ENCODE measurements around the gene TOMT. TPM values are rescaled to one million over a fixed set of nuclear protein-coding genes. Genes with fewer than 3 reads are reported as not detected.

Gene TOMT
- total and polyA plus RNA-seq, 2 of the 13 experiments (the other 11 are each of a cell fraction or from before 2014, with no cell fraction given), result not detected

DNA sequence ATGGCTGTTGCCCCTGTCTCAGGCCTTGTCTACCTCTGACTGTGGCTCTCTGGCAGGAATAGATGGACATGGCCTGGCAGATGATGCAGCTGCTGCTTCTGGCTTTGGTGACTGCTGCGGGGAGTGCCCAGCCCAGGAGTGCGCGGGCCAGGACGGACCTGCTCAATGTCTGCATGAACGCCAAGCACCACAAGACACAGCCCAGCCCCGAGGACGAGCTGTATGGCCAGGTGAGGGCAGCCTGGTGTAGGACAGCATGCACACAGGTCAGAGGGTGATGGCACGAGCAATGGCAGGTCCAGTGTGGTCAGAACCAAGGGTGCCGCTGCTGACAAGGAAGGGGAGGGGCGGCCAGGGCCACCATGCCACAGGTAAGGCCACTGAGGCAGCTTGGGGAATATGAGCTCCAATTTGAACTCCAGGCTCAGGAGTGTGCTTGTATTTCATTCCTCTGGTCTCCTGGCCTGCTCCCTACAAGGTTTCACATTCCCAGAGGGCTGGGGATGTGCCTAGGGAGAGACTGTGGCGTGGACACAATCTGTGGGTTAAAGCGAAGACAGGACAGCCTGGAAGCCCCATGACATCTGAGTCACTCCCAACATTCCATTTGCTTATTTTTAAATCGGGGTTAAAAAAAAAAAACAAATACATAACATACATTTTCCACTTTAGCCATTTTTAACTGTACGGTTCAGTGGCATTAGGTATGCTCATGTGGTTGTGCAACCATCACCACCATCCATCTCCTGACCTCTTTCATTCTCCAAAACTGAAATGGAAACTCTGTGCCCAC lies 30.4 kb downstream of the TOMT start:
- CTCF ChIA-PET (ENCODE audit: low intra/inter-chr PET ratio, low total read pairs), result no interaction called here
- 54% methylated on average over 6 of the region's 14 CpGs for WGBS (ENCODE audit: low lambda C conversion rate)

More for the DNA sequence above, 30.4 kb downstream of the TOMT start:
- in situ Hi-C loops (cut with HindIII; ENCODE audit: extremely low pct_ligation_motif_present, low pct_unique_long_range_greater_than_20kb), result no loop called here
- no peaks in the 10 kb centered on the region for H3K36me3 ChIP-seq (replicated peaks in 1 of 2; ENCODE audit: control insufficient read depth in 1 of 2, insufficient read depth in 2 of 2, low read length in 2 of 2)
- no peaks in the 10 kb centered on the region for H4K20me1 ChIP-seq (ENCODE audit: insufficient read depth, low read length)
- H3K9ac ChIP-seq (ENCODE audit: insufficient read depth, low read depth, low read length), result no peak overlapping the region
- no peak overlapping the region; the same call in 1 of the 2 replicates for H3K4me2 ChIP-seq (ENCODE audit: low read depth, low read length)
- FAIRE-seq (no peak), ATAC-seq (peak; percentile 67), DNase-seq (ENCODE audit: low spot score) (no peak)
- no peaks in the 10 kb centered on the region for H3K79me2 ChIP-seq (ENCODE audit: insufficient read depth, low read length)
- H2AFZ ChIP-seq (ENCODE audit: low read length), result no peak overlapping the region
- H3K27me3 ChIP-seq (ENCODE audit: control insufficient read depth in 1 of 2, insufficient read depth in 2 of 2, low read length in 2 of 2), result no peaks in the 10 kb centered on the region
- no peak overlapping the region for H3K27ac ChIP-seq (ENCODE audit: extremely low read length, insufficient read depth, low read length)
- no peaks in the 10 kb centered on the region for H3K9me3 ChIP-seq (ENCODE audit: low read length)
- no peak overlapping the region for H3K4me3 ChIP-seq (replicated peaks in 1 of 3; ENCODE audit: insufficient read depth in 1 of 3, low read depth in 2 of 3, low read length in 3 of 3)
- TF ChIP-seq, protein P1, sequence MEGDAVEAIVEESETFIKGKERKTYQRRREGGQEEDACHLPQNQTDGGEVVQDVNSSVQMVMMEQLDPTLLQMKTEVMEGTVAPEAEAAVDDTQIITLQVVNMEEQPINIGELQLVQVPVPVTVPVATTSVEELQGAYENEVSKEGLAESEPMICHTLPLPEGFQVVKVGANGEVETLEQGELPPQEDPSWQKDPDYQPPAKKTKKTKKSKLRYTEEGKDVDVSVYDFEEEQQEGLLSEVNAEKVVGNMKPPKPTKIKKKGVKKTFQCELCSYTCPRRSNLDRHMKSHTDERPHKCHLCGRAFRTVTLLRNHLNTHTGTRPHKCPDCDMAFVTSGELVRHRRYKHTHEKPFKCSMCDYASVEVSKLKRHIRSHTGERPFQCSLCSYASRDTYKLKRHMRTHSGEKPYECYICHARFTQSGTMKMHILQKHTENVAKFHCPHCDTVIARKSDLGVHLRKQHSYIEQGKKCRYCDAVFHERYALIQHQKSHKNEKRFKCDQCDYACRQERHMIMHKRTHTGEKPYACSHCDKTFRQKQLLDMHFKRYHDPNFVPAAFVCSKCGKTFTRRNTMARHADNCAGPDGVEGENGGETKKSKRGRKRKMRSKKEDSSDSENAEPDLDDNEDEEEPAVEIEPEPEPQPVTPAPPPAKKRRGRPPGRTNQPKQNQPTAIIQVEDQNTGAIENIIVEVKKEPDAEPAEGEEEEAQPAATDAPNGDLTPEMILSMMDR (CRISPR knock-in tag; IDR thresholded peaks at IDR 0.05), result peak; percentile 42; the same call in 1 of the 2 replicates
- TF ChIP-seq, protein P2, sequence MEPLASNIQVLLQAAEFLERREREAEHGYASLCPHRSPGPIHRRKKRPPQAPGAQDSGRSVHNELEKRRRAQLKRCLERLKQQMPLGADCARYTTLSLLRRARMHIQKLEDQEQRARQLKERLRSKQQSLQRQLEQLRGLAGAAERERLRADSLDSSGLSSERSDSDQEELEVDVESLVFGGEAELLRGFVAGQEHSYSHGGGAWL (CRISPR knock-in tag; IDR thresholded peaks at IDR 0.05), result no peak
- no peaks in the 10 kb centered on the region for H3K4me1 ChIP-seq (ENCODE audit: insufficient read depth, low read length)
- BruUV-seq (replicated peaks), result no TSS peak
- POLR2A ChIA-PET, result no interaction called here
- intact Hi-C loops (cut with micrococcal nuclease; ENCODE audit: unreplicated experiment), result no loop called here

Data from HepG2 (cell line).